ENCODE measurements around the gene CLEC2D.
"Not testable (repeated sequence)": the region's sequence is repeated elsewhere in the genome, so short reads cannot be mapped to it uniquely, and the experiment has no call there.

The CLEC2D gene

DNA sequence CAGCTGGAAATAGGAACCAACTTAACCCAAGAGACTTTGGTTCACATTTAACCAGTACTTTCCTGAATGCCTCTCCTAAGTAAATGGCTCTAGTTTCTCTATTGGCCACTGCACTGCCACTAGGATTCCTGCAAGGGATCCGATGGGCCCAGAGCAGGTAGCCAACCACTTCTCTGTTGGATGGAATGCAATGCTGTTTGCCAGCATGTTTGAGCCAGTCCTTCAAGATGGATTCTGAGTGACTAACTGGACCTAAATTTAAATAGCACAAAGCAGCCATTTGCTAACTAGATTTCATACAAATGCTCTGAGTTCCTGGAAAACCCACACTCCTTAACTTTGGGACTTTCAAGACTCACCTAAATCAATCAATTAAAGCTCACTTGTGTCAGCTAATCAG lies 9.5 kb upstream of the CLEC2D start:
- no peak for DNase-seq

DNA sequence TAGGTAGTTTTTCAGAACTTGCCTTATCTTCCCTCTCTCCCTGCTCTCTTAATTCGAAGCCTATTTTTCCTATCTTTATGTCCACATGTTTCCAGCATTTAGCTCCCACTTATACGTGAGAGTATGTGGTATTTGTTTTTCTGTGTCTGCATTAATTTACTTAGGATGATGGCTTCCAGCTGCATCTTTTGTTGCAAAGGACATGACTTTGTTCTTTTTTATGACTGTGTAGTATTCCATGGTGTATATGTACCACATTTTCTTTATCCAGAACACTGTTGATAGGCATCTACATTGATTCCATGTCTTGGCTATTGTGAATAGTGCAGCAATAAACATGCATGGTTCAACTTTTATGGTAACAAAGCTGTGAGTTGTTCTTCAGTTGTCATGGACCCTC lies 7.8 kb upstream of the CLEC2D start:
- DNase-seq: no peak

DNA sequence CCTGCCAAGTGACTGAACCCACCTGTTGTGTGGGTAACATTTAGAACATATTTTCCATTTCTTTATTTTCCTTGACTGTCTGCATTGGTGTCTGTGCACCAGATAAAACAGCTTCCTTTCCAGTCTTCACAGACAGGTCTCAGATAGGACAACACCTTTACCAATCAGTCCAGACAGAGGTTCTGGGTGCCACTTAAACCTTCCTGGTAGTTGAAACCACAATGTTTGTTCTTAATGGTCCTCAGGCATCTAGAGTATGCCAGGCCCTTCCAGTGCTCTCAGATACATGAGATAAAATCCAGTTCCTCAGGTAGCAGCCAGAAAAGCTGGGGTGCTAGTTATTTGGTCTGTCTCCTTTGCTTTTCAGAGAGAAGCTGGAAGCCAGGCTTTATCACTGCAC lies 7.0 kb upstream of the CLEC2D start:
- DNase-seq: no peak

DNA sequence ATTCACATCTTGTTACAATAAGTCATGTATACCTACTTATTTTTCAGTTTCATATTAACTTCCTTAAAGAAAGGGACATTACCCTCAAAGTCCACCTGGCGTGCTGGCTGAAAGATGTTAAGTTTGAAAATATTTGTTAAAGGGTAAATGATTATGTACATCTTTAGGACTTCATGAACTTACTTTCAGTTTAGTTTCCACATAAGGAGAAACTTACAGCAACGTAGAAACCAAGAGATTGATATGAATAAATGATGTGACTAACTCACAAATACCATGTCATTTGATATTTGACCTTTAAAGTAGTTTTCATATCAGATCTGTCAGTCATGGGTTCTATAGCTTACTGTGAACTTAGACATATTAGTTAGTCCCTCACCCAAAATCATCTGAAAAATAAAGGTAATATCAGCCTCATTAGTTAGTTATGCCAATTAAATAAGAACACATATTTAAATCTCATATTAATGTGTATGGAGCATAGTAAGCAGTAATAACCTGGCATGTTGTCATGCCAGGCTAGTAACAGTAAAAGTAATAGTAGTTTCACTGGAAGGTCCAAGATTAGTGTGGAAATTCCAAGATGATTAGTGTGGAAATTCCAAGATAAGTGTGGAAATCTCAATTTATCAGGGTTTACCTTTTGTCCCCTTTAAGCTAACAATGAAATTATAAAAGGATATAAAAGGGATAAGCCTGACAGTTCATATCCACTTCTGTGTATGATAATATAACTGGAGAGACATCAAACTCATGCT lies 1.9 kb upstream of the CLEC2D start:
- DNase-seq: no peak

DNA sequence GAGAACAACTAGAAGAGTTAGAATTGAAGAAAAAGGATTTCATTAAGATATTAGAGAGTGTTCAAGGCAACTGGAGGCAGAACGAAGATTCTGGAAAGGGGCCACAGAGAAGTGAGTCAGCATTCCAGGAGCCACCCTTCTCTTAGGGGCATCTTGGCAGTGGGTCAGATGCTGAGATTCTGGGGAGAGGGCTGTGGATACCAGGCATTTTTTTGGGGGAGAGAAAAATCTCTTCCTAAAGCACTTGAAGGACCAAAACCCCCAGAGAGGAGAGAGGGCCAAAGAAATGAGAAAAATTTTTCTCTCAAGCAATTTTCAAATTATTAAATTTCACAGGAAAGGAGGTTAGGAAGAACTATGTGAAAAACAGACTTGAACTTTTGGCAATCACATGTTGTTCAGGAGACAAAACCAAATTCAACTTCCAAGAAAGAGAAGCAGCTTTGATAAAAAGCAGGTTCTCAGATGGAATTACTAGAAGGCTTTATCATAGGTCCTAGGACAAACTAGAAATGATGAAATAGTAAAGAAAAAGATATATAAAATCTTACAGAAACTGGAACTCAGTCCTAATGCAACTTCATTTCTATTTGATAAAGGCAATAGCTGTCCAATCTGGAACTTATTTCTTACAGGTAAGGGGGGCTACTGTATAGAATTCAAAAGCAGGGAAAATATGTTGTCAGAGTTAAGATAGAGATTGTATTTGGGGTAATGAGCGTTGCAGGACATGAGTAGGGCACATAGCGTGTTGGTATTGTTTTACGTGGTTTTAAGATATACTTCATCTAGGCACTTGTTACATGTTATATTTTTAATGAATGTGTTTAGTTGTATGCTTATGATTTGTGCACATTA lies 1.1 kb upstream of the CLEC2D start:
- DNase-seq: no peak

DNA sequence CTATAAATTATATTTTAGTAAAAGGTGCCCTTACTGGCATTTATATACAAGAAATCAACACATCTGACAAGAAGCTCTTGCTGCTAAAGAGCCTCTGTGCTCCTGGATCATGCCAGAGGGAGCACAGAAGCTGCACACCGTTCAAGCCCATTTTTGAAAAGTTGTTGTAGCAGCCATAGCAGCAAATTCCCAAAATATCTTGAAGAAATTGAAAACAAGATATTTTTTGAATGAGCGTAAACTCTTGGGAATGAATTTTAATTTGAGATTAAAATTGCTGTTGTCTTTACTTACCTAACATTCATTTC lies 540 bp upstream of the CLEC2D start:
- no peak for DNase-seq

DNA sequence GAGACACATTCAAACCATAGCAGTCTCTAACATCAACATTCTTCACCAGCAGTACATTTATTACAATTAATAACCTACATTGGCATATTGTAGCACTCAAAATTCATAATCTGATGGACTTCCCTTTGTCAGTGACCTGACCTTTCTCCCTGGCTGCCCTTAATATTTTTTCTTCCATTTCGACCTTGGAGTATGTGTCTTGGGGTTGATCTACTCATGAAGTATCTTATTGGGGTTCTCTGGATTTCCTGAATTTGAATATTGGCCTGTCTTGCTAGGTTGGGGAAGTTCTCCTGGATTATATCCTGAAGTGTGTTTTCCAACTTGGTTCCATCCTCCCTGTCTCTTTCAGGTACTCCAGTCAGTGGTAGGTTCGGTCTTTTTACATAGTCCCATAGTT lies 2.8 kb downstream of the CLEC2D start:
- not testable (repeated sequence) for DNase-seq

DNA sequence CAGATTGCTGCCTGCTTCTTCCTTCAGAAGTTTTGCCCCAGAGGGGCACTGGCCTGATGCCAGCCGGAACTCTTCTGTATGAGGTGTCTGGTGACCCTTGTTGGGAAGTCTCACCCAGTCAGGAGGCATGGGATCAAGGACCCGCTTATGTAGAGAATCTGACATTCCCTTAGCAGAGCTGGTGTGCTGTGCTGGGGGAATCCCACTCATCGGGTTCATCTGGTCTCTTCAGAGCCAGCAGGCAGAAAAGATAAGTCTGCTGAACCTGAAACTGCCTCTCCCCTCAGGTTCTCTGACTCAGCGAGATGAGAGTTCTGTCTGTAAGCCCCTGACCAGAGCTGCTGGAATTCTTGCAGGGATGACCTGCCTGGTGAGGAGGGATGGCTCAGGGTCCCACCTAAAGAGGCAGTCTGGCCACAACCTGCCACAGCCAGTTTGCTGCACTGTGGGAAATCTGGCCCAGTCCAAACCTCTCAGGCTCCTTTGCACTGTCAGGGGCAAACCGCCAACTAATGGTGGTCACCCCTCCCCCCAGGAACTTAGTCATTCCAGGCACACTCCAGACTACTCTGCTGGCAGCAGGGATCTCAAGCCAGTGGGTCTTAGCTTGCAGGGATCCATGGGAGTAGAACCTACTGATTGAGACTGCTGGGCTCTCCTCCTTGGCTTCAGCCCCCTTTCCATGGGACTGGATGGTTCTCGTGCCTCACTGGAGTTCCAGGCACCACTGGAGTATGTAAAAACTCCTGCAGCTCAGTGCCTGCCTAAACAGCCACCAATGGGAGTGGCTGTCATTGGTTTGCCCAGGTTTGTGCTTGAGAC lies 4.1 kb downstream of the CLEC2D start:
- peak; percentile 46 for DNase-seq

DNA sequence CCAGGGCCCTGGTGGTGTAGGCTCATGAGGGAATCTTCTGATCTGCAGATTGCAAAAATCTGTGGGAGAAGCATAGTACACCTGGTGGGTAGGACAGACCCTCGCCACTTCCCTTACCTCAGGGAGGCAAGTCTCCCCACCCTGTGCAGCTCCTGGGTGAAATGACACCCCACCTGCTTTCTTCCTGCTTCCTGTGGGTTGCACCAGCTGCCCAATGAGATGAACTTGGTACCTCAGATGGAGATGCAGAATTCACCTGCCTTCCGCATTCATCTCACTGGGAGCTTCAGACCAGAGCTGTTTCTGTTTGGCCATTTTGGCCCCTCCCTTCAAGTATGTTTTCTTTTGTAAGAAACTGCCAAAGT lies 4.7 kb downstream of the CLEC2D start:
- no peak for DNase-seq

DNA sequence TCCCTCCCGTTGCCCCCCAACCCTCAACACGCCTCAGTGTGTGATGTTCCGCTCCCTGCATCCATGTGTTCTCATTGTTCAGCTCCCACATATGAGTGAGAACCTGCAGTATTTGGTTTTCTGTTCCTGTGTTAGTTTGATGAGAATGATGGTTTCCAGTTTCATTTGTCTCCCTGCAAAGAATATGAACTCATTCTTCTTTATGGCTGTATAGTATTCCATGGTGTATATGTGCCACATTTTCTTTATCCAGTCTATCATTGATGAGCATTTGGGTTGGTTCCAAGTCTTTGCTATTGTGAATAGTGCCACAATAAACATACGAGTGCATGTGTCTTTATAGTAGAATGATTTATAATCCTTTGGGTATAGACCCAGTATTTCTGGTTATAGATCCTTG lies 13.0 kb downstream of the CLEC2D start:
- not testable (repeated sequence) for DNase-seq

DNA sequence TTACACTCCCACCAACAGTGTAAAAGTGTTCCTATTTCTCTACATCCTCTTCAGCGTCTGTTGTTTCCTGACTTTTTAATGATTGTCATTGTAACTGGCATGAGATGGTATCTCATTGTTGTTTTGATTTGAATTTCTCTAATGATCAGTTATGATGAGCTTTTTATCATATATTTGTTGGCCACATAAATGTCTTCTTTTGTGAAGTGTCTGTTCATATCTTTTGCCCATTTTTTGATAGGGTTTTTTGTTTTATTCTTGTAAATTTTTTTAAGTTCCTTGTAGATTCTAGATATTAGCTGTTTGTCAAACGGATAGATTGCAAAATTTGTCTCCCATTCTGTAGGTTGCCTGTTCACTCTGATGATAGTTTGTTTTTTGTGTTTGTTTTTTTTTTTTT lies 13.4 kb downstream of the CLEC2D start:
- DNase-seq: not testable (repeated sequence)

DNA sequence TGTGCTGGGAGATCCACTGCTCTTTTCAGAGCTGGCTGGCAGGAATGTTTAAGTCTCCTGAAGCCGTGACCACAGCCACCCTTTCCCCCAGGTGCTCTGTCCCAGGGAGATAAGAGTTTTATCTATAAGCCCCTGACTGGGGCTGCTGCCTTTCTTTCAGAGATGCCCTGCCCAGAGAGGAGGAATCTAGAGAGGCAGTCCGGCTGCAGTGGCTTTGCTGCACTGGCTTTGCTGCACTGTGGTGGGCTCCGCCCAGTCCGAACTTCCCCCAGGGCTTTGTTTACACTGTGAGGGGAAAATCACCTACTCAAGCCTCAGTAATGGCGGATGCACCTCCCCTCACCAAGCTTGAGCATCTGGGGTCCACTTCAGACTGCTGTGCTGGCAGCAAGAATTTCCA lies 15.9 kb downstream of the CLEC2D start:
- DNase-seq: not testable (repeated sequence)

DNA sequence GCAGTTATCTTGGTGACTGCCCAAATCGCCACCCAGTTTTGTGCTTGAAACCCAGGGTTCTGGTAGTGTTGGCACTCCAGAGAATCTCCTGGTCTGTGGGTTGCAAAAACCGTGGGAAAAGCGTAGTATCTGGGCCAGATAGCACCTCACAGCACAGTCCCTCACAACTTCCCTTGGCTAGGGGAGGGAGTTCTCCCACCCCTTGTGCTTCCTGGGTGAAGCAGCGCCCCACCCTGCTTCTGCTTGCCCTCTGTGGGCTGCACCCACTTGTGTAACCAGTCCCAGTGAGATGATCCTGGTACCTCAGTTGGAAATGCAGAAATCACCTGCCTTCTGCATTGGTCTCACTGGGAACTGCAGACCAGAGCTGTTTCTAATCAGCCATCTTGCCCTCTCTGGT lies 16.4 kb downstream of the CLEC2D start:
- no peak for DNase-seq

DNA sequence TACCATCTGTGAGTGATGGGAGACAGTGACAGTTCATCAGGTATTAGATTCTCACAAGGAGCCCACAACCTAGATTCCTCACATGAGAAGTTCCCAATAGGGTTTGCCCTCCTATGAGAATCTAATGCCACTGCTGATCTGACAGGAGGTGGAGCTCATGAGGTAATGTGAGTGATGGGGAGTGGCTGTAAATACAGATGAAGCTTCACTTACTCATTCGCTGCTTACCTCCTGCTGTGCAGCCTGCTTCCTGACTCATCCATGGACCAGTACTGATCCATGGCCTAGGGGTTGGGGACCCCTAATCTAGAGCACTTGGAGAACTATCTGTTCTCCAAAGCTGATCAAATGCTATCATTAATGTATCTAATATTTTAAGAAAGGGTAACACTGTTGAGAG lies 17.7 kb downstream of the CLEC2D start:
- DNase-seq: no peak

DNA sequence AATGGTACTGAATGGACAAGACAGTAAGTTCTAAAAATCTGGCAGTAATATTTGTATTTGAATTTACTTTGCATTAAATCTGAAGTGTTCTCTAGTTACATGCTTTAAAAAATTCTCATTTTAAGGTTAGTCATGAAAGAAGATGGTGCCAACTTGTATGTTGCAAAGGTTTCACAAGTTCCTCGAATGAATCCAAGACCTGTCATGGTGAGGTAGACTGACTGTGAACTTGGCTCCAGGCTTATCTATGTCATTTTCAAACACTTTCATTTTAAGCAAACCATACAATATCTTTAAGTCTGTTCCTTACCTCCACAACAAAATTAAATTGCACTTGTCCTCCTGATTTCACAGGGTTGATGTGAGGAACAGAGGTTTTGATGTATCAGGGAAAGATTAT lies 23.4 kb downstream of the CLEC2D start:
- DNase-seq: no peak

DNA sequence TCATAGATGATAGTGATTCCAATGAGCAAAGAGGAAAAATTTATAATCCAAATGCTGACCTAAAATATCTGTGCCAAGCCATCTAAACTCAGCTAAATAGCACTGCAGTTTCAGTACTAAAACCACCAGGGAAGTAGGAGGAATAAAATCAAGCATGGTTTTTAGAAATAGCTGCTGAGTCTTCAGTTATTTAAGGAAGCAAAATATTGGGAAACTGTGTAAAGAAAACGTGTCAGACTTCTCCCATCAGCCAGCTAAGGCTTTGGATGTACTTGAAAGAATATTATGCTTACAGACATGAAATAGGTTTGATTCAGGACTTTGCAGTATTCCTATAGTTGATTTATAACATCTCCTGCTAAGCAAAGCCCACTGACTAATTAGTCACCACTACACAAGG lies 24.7 kb downstream of the CLEC2D start:
- DNase-seq: no peak

DNA sequence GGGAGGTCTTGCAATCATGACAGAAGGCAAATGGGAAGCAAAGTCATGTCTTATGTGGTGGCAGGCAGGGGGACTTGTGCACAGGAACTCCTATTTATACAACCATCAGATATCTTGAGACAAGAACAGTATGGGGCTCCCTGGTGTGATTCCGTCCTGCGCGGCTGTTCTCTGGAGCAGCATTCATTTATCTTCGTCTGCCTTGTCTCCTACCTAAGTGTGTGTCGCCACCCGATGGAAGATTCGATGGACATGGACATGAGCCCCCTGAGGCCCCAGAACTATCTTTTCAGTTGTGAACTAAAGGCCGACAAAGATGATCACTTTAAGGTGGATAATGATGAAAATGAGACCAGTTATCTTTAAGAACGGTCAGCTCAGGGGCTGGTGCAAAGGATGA lies 25.6 kb downstream of the CLEC2D start:
- DNase-seq: not testable (repeated sequence)

DNA sequence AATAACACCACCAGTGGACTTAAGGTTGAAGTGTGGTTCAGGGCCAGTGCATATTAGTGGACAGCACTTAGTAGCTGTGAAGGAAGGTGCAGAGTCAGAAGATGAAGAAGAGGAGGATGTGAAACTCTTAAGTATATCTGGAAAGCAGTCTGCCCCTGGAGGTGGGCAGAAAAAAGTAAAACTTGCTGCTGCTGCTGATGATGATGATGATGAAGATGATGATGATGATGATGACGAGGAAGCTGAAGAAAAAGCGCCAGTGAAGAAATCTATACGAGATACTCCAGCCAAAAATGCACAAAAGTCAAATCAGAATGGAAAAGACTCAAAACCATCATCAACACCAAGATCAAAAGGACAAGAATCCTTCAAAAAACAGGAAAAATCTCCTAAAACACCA lies 26.1 kb downstream of the CLEC2D start:
- not testable (repeated sequence) for DNase-seq

DNA sequence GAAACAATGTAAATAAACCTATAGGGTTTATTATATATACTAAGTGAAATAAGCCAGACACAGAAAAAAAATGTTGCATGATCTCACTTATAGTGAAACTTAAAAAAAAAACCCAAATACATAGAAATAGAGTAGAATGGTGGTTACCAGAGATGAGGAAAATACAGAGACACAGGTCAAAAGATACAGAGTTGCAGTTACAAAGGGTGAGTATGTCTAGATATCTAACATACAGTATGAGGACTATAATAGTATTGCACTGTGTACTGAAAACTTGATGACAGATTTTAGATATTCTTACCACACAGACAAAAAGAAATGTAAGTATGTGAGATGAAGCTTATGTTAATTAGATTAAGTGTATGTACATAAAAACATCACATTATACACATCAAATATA lies 28.1 kb downstream of the CLEC2D start:
- no peak for DNase-seq

DNA sequence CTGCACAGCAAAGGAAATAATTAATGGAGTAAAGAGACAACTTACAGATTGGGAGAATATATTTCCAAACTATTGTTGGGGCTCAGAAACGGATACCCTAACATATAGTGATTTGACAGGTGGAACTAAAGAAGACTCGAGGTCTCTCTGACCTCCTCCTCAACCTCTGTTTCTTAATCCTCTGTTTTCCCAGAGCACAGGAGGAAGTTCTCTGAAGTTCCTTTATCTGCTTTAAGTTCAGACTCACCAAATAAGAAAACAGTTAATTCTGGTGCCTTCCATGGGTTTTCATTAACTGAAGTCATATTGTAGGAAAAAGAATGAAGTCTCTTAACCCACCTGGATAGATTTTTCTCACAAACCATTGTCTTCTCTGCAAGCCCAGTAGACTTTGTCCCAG lies 29.2 kb downstream of the CLEC2D start:
- no peak for DNase-seq

DNA sequence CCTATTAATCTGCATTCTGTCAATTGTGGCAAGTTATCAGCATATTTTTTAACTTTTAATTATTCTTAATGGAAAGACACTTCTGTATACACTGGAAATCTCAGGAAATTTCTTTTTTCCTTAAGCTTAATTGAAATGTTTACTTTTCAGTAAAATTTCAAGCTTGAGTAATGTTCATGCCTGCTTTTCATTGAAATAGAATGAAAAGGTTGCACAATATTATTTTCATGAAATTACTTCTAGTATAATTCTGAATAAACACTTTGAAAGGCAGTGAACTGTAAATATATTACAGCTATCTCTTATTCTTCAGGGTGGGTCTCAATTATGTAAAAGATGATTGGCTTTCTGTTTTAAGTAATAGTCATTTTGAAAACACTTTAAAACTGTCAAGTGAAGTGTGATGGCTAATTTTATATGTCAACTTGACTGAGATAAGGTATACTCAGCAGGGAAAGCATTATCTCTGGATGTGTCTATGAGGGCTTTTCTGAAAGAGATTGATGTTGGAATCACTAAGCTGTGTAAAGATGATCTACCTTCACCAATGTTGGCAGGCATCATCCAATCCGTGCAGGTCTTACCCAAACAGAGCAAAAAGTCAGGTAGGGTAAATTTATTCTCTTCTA lies 29.9 kb downstream of the CLEC2D start:
- no peak for DNase-seq

DNA sequence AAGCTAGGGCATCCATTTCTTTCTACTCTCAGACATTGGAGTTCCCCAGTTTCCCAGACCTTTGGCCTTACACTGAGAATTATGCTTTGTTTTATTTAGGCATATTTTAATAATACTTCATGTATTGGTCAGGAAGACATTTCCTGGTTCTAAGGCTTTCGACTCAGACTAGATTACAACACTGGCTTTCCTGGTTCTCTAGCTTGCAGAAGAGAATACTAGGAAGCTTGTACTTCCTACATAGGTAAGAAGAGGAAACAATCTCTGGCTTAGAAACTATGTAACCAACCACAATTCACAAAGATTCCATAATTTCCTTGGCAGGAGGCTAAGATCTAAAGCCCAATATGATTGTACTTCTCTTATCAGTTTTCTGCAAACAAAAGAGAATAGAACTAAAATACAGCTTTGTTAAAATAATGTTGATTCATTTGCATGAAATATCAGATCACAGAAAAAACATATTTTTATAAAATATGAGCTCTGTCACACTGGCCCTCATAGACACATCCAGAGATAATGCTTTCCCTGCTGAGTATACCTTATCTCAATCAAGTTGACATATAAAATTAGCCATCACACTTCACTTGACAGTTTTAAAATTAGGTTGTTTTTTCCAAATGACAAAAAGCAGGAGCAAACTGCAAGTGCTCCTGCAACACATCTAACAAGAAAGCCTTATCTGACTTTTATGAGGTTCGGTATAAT lies 30.5 kb downstream of the CLEC2D start:
- no peak for DNase-seq

DNA sequence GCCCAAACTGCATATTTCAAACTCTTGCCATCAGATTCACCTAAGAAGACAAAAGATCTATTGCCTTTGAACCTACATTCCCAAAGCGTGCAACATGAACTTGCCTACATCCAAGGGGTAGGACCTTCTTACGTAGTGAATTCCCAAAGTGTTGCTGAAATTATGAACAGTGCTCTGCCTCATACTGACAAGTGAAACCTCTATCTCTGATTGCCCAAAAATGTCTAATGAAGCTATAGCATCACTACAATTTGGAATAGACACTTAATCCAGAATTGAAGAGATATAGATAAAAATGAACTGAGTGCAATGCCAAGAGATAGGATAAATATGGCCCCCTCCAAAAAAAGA lies 31.1 kb downstream of the CLEC2D start:
- DNase-seq: no peak
